ENCODE measurements around the gene R3HCC1L.

DNA sequence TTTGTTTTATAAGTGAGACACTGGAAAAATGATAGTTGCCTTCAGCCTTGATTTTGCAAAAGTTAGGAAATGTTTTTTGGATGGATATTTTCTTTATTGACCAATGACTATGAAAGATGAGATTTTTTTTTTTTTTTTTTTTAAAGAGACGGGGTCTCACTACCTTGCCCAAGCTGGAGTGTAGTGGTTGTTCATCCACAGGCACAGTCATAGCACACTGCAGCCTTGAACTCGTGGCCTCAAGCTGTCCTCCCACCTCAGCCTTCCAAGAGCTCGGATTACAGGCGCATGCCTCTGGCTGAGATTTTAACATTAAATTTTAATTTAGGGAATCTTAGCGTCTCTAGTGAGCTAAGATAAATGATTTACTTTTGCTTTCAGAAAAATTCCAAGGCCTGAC is 67.3 kb downstream of the R3HCC1L start:
- TF ChIP-seq, protein P1, sequence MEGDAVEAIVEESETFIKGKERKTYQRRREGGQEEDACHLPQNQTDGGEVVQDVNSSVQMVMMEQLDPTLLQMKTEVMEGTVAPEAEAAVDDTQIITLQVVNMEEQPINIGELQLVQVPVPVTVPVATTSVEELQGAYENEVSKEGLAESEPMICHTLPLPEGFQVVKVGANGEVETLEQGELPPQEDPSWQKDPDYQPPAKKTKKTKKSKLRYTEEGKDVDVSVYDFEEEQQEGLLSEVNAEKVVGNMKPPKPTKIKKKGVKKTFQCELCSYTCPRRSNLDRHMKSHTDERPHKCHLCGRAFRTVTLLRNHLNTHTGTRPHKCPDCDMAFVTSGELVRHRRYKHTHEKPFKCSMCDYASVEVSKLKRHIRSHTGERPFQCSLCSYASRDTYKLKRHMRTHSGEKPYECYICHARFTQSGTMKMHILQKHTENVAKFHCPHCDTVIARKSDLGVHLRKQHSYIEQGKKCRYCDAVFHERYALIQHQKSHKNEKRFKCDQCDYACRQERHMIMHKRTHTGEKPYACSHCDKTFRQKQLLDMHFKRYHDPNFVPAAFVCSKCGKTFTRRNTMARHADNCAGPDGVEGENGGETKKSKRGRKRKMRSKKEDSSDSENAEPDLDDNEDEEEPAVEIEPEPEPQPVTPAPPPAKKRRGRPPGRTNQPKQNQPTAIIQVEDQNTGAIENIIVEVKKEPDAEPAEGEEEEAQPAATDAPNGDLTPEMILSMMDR (IDR thresholded peaks at IDR 0.05), result no peak
- TF ChIP-seq POLR2A (IDR thresholded peaks at IDR 0.05), result no peak
